Kidney (tissue), 14 donors: ENCODE data around the gene KRT40. TPM values are rescaled to one million over a fixed set of nuclear protein-coding genes. Genes with fewer than 3 reads are reported as not detected.

Experiments
- DNase-seq, 5 donors: peaks; one replicate each; pipeline ENCODE4 v3.0.0-alpha.2; 2013 to 2020
- FAIRE-seq: peaks from 2 replicates; lab custom pipeline; 2012; peaks lifted over from hg19 to GRCh38; lab: Jason Lieb, UNC
- H3K27ac ChIP-seq, 2 donors: one replicate each; pipeline ENCODE4 v1.7.0; 2013; ENCODE audit warnings: low read depth in 2 of 2, low read length in 2 of 2, inconsistent platforms in 1 of 2
- H3K27me3 ChIP-seq: one replicate; pipeline ENCODE4 v1.7.1; 2013; ENCODE audit warnings: low read length, inconsistent platforms; ENCODE audit not compliant: control insufficient read depth, insufficient read depth
- H3K36me3 ChIP-seq, 3 donors: one replicate each; pipeline versions ENCODE4 v1.7.0 to v1.7.1; 2013; ENCODE audit warnings: low read length in 3 of 3, control low read depth in 1 of 3, inconsistent platforms in 1 of 3; ENCODE audit not compliant: insufficient read depth in 3 of 3, control insufficient read depth in 2 of 3
- H3K4me1 ChIP-seq, 3 donors: one replicate each; pipeline versions ENCODE4 v1.7.0 to v1.7.1; 2013; ENCODE audit warnings: low read length in 3 of 3, inconsistent platforms in 1 of 3, low read depth in 1 of 3; ENCODE audit not compliant: control insufficient read depth in 2 of 3, insufficient read depth in 2 of 3
- H3K4me3 ChIP-seq, 3 donors: one replicate each; pipeline versions ENCODE4 v1.7.0 to v1.8.1; 2013; ENCODE audit warnings: low read length in 3 of 3, control low read depth in 1 of 3, inconsistent platforms in 1 of 3
- H3K9ac ChIP-seq, 3 donors: one replicate each; pipeline versions ENCODE4 v1.7.0 to v1.7.1; 2013; ENCODE audit warnings: low read length in 3 of 3, control low read depth in 1 of 3, inconsistent platforms in 1 of 3
- H3K9me3 ChIP-seq, 3 donors: one replicate each; pipeline versions ENCODE4 v1.7.0 to v1.7.1; 2013; ENCODE audit warnings: low read length in 3 of 3, control low read depth in 1 of 3, inconsistent platforms in 1 of 3; ENCODE audit not compliant: control insufficient read depth in 2 of 3, insufficient read depth in 1 of 3
- CTCF ChIP-seq: IDR thresholded peaks from 3 replicates; pipeline ENCODE4 v1.5.1; 2012; ENCODE audit warnings: mild to moderate bottlenecking, moderate library complexity, borderline replicate concordance; ENCODE audit not compliant: insufficient read depth; ENCODE audit errors: extremely low read depth
- intact Hi-C: fragments of 100-400 bp; cut with DNase I; formaldehyde crosslinking; loops from one replicate; pipeline ENCODE4 v1.11.1; 2022
- polyA plus RNA-seq: library from polyadenylated mRNA; stranded (reverse); fragments of 350-450 nt; fragmentation: Illumina TruSeq; extraction: RNeasy Lipid Tissue Mini Kit (QIAGEN cat#74804); gene quantifications from one replicate; pipeline ENCODE4 v1.2.3, GENCODE V29; 2014; ENCODE audit warnings: low read depth, low replicate concordance; ENCODE audit not compliant: insufficient read depth
- total RNA-seq: library from RNA; stranded (reverse); fragmentation: NEBNext Ultra II Directional; extraction: Animal tissue kit (Norgen Biotek cat#: 25700); gene quantifications from one replicate; pipeline ENCODE4 v1.2.1, GENCODE V29; 2021
- donor health status: control.
- donor health status: control.
- donor health status: control.
- donor health status: control.
- donor health status: control.
- donor health status: DM: yes; HTN: yes; CAD: no.
- donor health status: Normal renal cell carcinoma (clear cell type).

Gene KRT40
- total and polyA plus RNA-seq, 2 donors from 2014 or later = not detected

DNA sequence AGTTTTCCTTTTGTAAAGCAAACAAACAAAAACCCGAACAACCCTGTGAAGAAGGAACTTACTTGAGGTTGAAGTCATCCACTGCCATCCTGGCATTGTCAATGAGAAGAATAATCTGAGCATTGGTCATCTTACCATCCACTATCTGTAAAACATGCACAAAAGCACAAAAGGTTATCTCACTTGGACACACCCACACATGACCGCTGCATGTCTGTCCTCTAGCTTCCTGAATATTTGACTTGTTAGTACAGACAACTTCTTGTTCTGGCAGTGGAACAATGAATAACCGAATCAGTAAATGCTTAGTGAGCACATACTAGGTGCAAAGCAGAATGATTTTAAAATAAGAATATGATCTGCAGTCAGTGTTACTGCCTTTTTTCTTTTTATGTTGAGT lies 52.8 kb downstream of the KRT40 start:
- Histone ChIP-seq H3K4me1 (no peaks in the 10 kb centered on the region), H3K4me3 (no peak overlapping the region), H3K36me3 (no peaks in the 10 kb centered on the region), H3K9me3 (no peaks in the 10 kb centered on the region), H3K9ac (no peak overlapping the region), H3K27me3 (no peaks in the 10 kb centered on the region), H3K27ac (no peak overlapping the region)
- intact Hi-C loops = no loop called here
- no peak for DNase-seq
- TF ChIP-seq CTCF = no peak
- FAIRE-seq = no peak

Other genes starting within 250 kb of the KRT40 start
Only the 30 nearest of the 35 such genes appear.
- gene KRT27, start 201.8 kb downstream of the KRT40 start, total RNA-seq = not detected
- not detected for gene KRT27, start 201.8 kb downstream of the KRT40 start, polyA plus RNA-seq
- gene KRT28, start 184.4 kb downstream of the KRT40 start, total RNA-seq = not detected
- not detected for gene KRT28, start 184.4 kb downstream of the KRT40 start, polyA plus RNA-seq
- gene KRT10, start 161.7 kb downstream of the KRT40 start, total RNA-seq = 47.9 TPM
- gene KRT10, start 161.7 kb downstream of the KRT40 start, polyA plus RNA-seq = 50.9 TPM
- not detected for gene KRT12, start 117.1 kb downstream of the KRT40 start, total RNA-seq
- not detected for gene KRT12, start 117.1 kb downstream of the KRT40 start, polyA plus RNA-seq
- gene KRT20, start 99.1 kb downstream of the KRT40 start, total RNA-seq = not detected
- not detected for gene KRT20, start 99.1 kb downstream of the KRT40 start, polyA plus RNA-seq
- 4.2 TPM for gene KRT23, start 46.7 kb downstream of the KRT40 start, total RNA-seq
- gene KRT23, start 46.7 kb downstream of the KRT40 start, polyA plus RNA-seq = 2.2 TPM
- not detected for gene KRT39, start 17.4 kb downstream of the KRT40 start, total RNA-seq
- gene KRT39, start 17.4 kb downstream of the KRT40 start, polyA plus RNA-seq = not detected
- gene KRTAP3-3, start 9.8 kb upstream of the KRT40 start, total RNA-seq = not detected
- not detected for gene KRTAP3-3, start 9.8 kb upstream of the KRT40 start, polyA plus RNA-seq
- gene KRTAP3-2, start 15.6 kb upstream of the KRT40 start, total RNA-seq = not detected
- not detected for gene KRTAP3-2, start 15.6 kb upstream of the KRT40 start, polyA plus RNA-seq
- not detected for gene KRTAP3-1, start 24.8 kb upstream of the KRT40 start, total RNA-seq
- not detected for gene KRTAP3-1, start 24.8 kb upstream of the KRT40 start, polyA plus RNA-seq
- gene KRTAP1-5, start 42.9 kb upstream of the KRT40 start, total RNA-seq = not detected
- gene KRTAP1-5, start 42.9 kb upstream of the KRT40 start, polyA plus RNA-seq = not detected
- not detected for gene KRTAP1-4, start 45.9 kb upstream of the KRT40 start, total RNA-seq
- not detected for gene KRTAP1-4, start 45.9 kb upstream of the KRT40 start, polyA plus RNA-seq
- not detected for gene KRTAP1-3, start 50.5 kb upstream of the KRT40 start, total RNA-seq
- gene KRTAP1-3, start 50.5 kb upstream of the KRT40 start, polyA plus RNA-seq = not detected
- not detected for gene KRTAP1-1, start 57.1 kb upstream of the KRT40 start, total RNA-seq
- not detected for gene KRTAP1-1, start 57.1 kb upstream of the KRT40 start, polyA plus RNA-seq
- not detected for gene KRTAP2-1, start 63.0 kb upstream of the KRT40 start, total RNA-seq
- gene KRTAP2-1, start 63.0 kb upstream of the KRT40 start, polyA plus RNA-seq = not detected
- not detected for gene KRTAP2-2, start 70.9 kb upstream of the KRT40 start, total RNA-seq
- not detected for gene KRTAP2-2, start 70.9 kb upstream of the KRT40 start, polyA plus RNA-seq
- 0.28 TPM for gene KRTAP2-3, start 75.8 kb upstream of the KRT40 start, total RNA-seq
- gene KRTAP2-3, start 75.8 kb upstream of the KRT40 start, polyA plus RNA-seq = not detected
- gene KRTAP2-4, start 81.6 kb upstream of the KRT40 start, total RNA-seq = not detected
- not detected for gene KRTAP2-4, start 81.6 kb upstream of the KRT40 start, polyA plus RNA-seq
- not detected for gene KRTAP4-7, start 99.8 kb upstream of the KRT40 start, total RNA-seq
- not detected for gene KRTAP4-7, start 99.8 kb upstream of the KRT40 start, polyA plus RNA-seq
- gene KRTAP4-8, start 113.8 kb upstream of the KRT40 start, total RNA-seq = not detected
- gene KRTAP4-8, start 113.8 kb upstream of the KRT40 start, polyA plus RNA-seq = not detected
- gene KRTAP4-16, start 117.9 kb upstream of the KRT40 start, total RNA-seq = not detected
- gene KRTAP4-16, start 117.9 kb upstream of the KRT40 start, polyA plus RNA-seq = not detected
- gene KRTAP4-9, start 121.1 kb upstream of the KRT40 start, total RNA-seq = not detected
- not detected for gene KRTAP4-9, start 121.1 kb upstream of the KRT40 start, polyA plus RNA-seq
- not detected for gene KRTAP4-11, start 134.0 kb upstream of the KRT40 start, total RNA-seq
- not detected for gene KRTAP4-11, start 134.0 kb upstream of the KRT40 start, polyA plus RNA-seq
- not detected for gene KRTAP4-12, start 139.9 kb upstream of the KRT40 start, total RNA-seq
- not detected for gene KRTAP4-12, start 139.9 kb upstream of the KRT40 start, polyA plus RNA-seq
- not detected for gene KRTAP4-6, start 156.2 kb upstream of the KRT40 start, total RNA-seq
- gene KRTAP4-6, start 156.2 kb upstream of the KRT40 start, polyA plus RNA-seq = not detected
- gene KRTAP4-5, start 165.5 kb upstream of the KRT40 start, total RNA-seq = not detected
- not detected for gene KRTAP4-5, start 165.5 kb upstream of the KRT40 start, polyA plus RNA-seq
- gene KRTAP4-4, start 176.4 kb upstream of the KRT40 start, total RNA-seq = not detected
- gene KRTAP4-4, start 176.4 kb upstream of the KRT40 start, polyA plus RNA-seq = not detected
- gene KRTAP4-3, start 183.9 kb upstream of the KRT40 start, total RNA-seq = not detected
- not detected for gene KRTAP4-3, start 183.9 kb upstream of the KRT40 start, polyA plus RNA-seq
- gene KRTAP4-2, start 193.9 kb upstream of the KRT40 start, total RNA-seq = not detected
- not detected for gene KRTAP4-2, start 193.9 kb upstream of the KRT40 start, polyA plus RNA-seq
- gene KRTAP4-1, start 200.6 kb upstream of the KRT40 start, total RNA-seq = not detected
- gene KRTAP4-1, start 200.6 kb upstream of the KRT40 start, polyA plus RNA-seq = not detected